Liver (tissue), 3 donors: Measurements from ENCODE around the gene FBP2.

Experiments
- FOXA1 ChIP-seq: IDR thresholded peaks from 2 replicates; pipeline ENCODE4 v1.6.1; 2016; ENCODE audit warnings: antibody characterized with exemption
- HNF4G ChIP-seq: IDR thresholded peaks from 2 replicates; pipeline ENCODE4 v1.6.1; 2016; ENCODE audit warnings: antibody characterized with exemption
- JUND ChIP-seq, 2 donors: IDR thresholded peaks; 2 replicates each; pipeline ENCODE4 v1.6.1; 2016; ENCODE audit warnings: antibody characterized with exemption in 2 of 2
- RXRA ChIP-seq, 2 donors: IDR thresholded peaks; 2 replicates each; pipeline ENCODE4 v1.6.1; 2017 to 2018; ENCODE audit warnings: antibody characterized with exemption in 2 of 2, mild to moderate bottlenecking in 1 of 2
- SP1 ChIP-seq: IDR thresholded peaks from 2 replicates; pipeline ENCODE4 v1.6.1; 2018; ENCODE audit warnings: antibody characterized with exemption, mild to moderate bottlenecking
- TAF1 ChIP-seq: conservative IDR thresholded peaks from 2 replicates; pipeline ENCODE4 v1.6.1; 2016; ENCODE audit warnings: antibody characterized with exemption, mild to moderate bottlenecking
- TF ChIP-seq, protein P1 (sequence below): IDR thresholded peaks from 2 replicates; pipeline ENCODE4 v1.6.1; 2016; ENCODE audit warnings: antibody characterized with exemption
- TF ChIP-seq, protein P2 (sequence below): fragments of 150-350 bp; IDR thresholded peaks from 2 replicates; pipeline ENCODE4 v1.5.1; 2017; ENCODE audit warnings: improper control_type of control experiment, low read depth, low read length; ENCODE audit not compliant: missing input control
- TF ChIP-seq, protein P3 (sequence below): IDR thresholded peaks from 2 replicates; pipeline ENCODE4 v1.6.1; 2016; ENCODE audit warnings: antibody characterized with exemption
- donor health status: healthy.
- donor health status: healthy.

- TF ChIP-seq, protein P1, sequence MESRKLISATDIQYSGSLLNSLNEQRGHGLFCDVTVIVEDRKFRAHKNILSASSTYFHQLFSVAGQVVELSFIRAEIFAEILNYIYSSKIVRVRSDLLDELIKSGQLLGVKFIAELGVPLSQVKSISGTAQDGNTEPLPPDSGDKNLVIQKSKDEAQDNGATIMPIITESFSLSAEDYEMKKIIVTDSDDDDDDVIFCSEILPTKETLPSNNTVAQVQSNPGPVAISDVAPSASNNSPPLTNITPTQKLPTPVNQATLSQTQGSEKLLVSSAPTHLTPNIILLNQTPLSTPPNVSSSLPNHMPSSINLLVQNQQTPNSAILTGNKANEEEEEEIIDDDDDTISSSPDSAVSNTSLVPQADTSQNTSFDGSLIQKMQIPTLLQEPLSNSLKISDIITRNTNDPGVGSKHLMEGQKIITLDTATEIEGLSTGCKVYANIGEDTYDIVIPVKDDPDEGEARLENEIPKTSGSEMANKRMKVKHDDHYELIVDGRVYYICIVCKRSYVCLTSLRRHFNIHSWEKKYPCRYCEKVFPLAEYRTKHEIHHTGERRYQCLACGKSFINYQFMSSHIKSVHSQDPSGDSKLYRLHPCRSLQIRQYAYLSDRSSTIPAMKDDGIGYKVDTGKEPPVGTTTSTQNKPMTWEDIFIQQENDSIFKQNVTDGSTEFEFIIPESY, result no peak
- TF ChIP-seq RXRA (IDR thresholded peaks at IDR 0.05) (no peak), FOXA1 (no peak), TAF1 (no peak), JUND (IDR thresholded peaks at IDR 0.05) (no peak), HNF4G (no peak), SP1 (no peak)
- TF ChIP-seq, protein P2, sequence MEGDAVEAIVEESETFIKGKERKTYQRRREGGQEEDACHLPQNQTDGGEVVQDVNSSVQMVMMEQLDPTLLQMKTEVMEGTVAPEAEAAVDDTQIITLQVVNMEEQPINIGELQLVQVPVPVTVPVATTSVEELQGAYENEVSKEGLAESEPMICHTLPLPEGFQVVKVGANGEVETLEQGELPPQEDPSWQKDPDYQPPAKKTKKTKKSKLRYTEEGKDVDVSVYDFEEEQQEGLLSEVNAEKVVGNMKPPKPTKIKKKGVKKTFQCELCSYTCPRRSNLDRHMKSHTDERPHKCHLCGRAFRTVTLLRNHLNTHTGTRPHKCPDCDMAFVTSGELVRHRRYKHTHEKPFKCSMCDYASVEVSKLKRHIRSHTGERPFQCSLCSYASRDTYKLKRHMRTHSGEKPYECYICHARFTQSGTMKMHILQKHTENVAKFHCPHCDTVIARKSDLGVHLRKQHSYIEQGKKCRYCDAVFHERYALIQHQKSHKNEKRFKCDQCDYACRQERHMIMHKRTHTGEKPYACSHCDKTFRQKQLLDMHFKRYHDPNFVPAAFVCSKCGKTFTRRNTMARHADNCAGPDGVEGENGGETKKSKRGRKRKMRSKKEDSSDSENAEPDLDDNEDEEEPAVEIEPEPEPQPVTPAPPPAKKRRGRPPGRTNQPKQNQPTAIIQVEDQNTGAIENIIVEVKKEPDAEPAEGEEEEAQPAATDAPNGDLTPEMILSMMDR, result no peak
- TF ChIP-seq, protein P3, sequence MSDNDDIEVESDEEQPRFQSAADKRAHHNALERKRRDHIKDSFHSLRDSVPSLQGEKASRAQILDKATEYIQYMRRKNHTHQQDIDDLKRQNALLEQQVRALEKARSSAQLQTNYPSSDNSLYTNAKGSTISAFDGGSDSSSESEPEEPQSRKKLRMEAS, result no peak
These were observed 66.7 kb downstream of the FBP2 start for GRCh38 chr9:94526951-94527350.
